ENCODE measurements around the gene RPL27A. TPM values are rescaled to one million over a fixed set of nuclear protein-coding genes. Genes with fewer than 3 reads are reported as not detected.

The RPL27A gene
- total RNA-seq, 1 donor from 2014 or later, result 920 TPM

GRCh38 chr11:8732324-8732670, 49.7 kb downstream of the RPL27A start:
- H3K4me1 ChIP-seq, result peaks cover 53% of the 10 kb centered on the region
- no peak overlapping the region for H3K4me3 ChIP-seq
- intact Hi-C loops (cut with DNase I), result no loop called here
- no peak for TF ChIP-seq CTCF (IDR thresholded peaks at IDR 0.05)
- peaks cover 10% of the 10 kb centered on the region for H3K36me3 ChIP-seq
- peak; percentile 45 to 50 for ATAC-seq
- H3K9me3 ChIP-seq, result no peaks in the 10 kb centered on the region
- peak overlapping the region; percentile 50 for H3K27ac ChIP-seq
- DNase-seq, result no peak
- H3K27me3 ChIP-seq (ENCODE audit: low read depth), result no peaks in the 10 kb centered on the region

GRCh38 chr11:8732748-8733241, 50.2 kb downstream of the RPL27A start:
- ATAC-seq (peak; percentile 65 to 73), DNase-seq (no peak)
- peaks cover 10% of the 10 kb centered on the region for H3K36me3 ChIP-seq
- intact Hi-C loops (cut with DNase I), result no loop called here
- H3K27ac ChIP-seq, result peak overlapping the region; percentile 50
- H3K27me3 ChIP-seq (ENCODE audit: low read depth), result no peaks in the 10 kb centered on the region
- peaks cover 48% of the 10 kb centered on the region for H3K4me1 ChIP-seq
- no peak for TF ChIP-seq CTCF (IDR thresholded peaks at IDR 0.05)
- H3K9me3 ChIP-seq, result no peaks in the 10 kb centered on the region
- H3K4me3 ChIP-seq, result no peak overlapping the region

DNA sequence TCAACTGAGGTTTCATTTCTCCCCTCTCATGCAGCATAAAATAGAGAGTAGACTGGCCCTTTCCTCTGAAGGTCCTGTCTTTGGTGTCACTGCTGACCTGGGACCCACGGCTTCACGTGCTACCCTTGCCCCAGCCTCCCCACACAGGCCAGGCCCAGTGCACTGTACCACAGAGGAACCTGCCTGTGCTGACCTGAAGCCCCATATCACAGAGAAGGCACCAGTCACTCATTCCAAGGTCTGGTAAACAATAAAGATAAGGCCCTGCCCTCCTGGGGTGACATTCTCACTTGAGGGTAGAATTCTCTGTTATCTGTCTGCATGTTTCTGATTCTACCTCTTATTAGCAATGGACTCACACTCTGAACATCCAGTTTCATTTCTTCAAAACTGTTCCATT, 51.3 kb downstream of the RPL27A start:
- no peak overlapping the region for H3K4me3 ChIP-seq
- no peak for TF ChIP-seq CTCF (IDR thresholded peaks at IDR 0.05)
- peaks cover 10% of the 10 kb centered on the region for H3K36me3 ChIP-seq
- intact Hi-C loops (cut with DNase I), result no loop called here
- no peaks in the 10 kb centered on the region for H3K27me3 ChIP-seq (ENCODE audit: low read depth)
- no peaks in the 10 kb centered on the region for H3K9me3 ChIP-seq
- DNase-seq, result no peak
- peaks cover 39% of the 10 kb centered on the region for H3K4me1 ChIP-seq
- no peak for ATAC-seq
- no peak overlapping the region for H3K27ac ChIP-seq

- intact Hi-C loops (cut with DNase I), result no loop called here
- H3K9me3 ChIP-seq, result no peaks in the 10 kb centered on the region
- no peak for TF ChIP-seq CTCF (IDR thresholded peaks at IDR 0.05)
- H3K36me3 ChIP-seq, result peaks cover 7% of the 10 kb centered on the region
- no peak overlapping the region for H3K27ac ChIP-seq
- H3K4me1 ChIP-seq, result peaks cover 32% of the 10 kb centered on the region
- H3K27me3 ChIP-seq (ENCODE audit: low read depth), result no peaks in the 10 kb centered on the region
- H3K4me3 ChIP-seq, result no peak overlapping the region
- DNase-seq (no peak), ATAC-seq (peak; percentile 62 to 77)
These were observed 52.5 kb downstream of the RPL27A start for GRCh38 chr11:8735094-8735493.

DNA sequence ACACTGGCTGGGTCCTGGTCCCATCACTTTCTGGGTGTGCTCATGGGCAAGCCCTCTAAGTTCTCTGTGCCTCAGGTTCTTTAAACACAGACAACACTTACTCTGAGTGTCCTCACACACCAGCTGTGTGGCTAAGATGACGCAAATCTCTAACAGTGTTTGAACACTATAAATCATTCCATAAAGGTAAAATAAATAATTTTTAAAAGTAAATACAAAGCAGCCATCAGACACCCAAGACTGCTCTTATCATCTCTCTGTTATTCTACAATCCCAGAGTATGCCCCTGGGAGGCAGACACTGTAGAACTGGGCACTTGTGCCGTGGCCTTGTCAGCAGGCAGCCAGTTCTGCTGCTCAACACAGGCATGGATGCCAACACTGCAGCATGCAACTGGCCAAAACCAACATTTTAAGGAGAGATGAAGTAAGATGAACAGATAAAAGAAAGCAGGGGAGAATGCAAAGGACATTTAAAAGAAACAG, 56.8 kb downstream of the RPL27A start:
- no peaks in the 10 kb centered on the region for H3K36me3 ChIP-seq
- intact Hi-C loops (cut with DNase I), result no loop called here
- H3K4me1 ChIP-seq, result peaks cover 1% of the 10 kb centered on the region
- H3K27ac ChIP-seq, result no peak overlapping the region
- ATAC-seq, result peak in 1 of 2 donors; percentile 50
- H3K4me3 ChIP-seq, result no peak overlapping the region
- TF ChIP-seq CTCF (IDR thresholded peaks at IDR 0.05), result no peak
- no peak for DNase-seq
- H3K27me3 ChIP-seq (ENCODE audit: low read depth), result no peaks in the 10 kb centered on the region
- H3K9me3 ChIP-seq, result no peaks in the 10 kb centered on the region

Other genes starting within 250 kb of the RPL27A start
- 17.3 TPM for gene STK33, start 88.6 kb upstream of the RPL27A start, total RNA-seq
- gene TRIM66, start 127 bp upstream of the RPL27A start, total RNA-seq, result 11.0 TPM
- 24.1 TPM for gene AKIP1, start 228.4 kb downstream of the RPL27A start, total RNA-seq

Data from lower lobe of right lung (tissue), 2 donors.